SKM-1 treated with dmso at 0.1 percent for 144 hours (cell line): ENCODE data around the gene P3H1.
"Not testable (repeated sequence)": the region's sequence is repeated elsewhere in the genome, so short reads cannot be mapped to it uniquely, and the experiment has no call there.

Experiments used
- DNase-seq: peaks from one replicate; lab custom pipeline; 2025; ENCODE audit not compliant: unreplicated experiment; lab: John Stamatoyannopoulos, UW

P3H1 gene

GRCh38 chr1:42732126-42732680 is 34.6 kb downstream of the P3H1 start:
- DNase-seq: no peak

- DNase-seq: no peak
These were observed 35.2 kb downstream of the P3H1 start for GRCh38 chr1:42731585-42731984.

GRCh38 chr1:42730988-42731387 is 35.8 kb downstream of the P3H1 start:
- DNase-seq: no peak

GRCh38 chr1:42730002-42730401 is 36.8 kb downstream of the P3H1 start:
- DNase-seq: no peak

GRCh38 chr1:42725820-42726219 is 41.0 kb downstream of the P3H1 start:
- DNase-seq: not testable (repeated sequence)

- no peak for DNase-seq
These were observed 43.3 kb downstream of the P3H1 start for GRCh38 chr1:42723511-42723910.

- DNase-seq: not testable (repeated sequence)
These were observed 44.4 kb downstream of the P3H1 start for GRCh38 chr1:42722403-42722802.

- DNase-seq: no peak
These were observed 44.9 kb downstream of the P3H1 start for GRCh38 chr1:42721926-42722325.

- DNase-seq: no peak
These were observed 46.0 kb downstream of the P3H1 start for GRCh38 chr1:42720868-42721267.

- DNase-seq: not testable (repeated sequence)
These were observed 52.4 kb downstream of the P3H1 start for GRCh38 chr1:42714441-42714840.

- no peak for DNase-seq
These were observed 53.5 kb downstream of the P3H1 start for GRCh38 chr1:42713293-42713692.

- DNase-seq: not testable (repeated sequence)
These were observed 54.0 kb downstream of the P3H1 start for GRCh38 chr1:42712808-42713207.

GRCh38 chr1:42703888-42704464 is 62.9 kb downstream of the P3H1 start:
- no peak for DNase-seq

- DNase-seq: no peak
These were observed 66.8 kb downstream of the P3H1 start for GRCh38 chr1:42700006-42700405.

- DNase-seq: no peak
These were observed 68.6 kb downstream of the P3H1 start for GRCh38 chr1:42698081-42698813.
